ENCODE data around the gene TEAD1.

Gene TEAD1

GRCh38 chr11:12815931-12816494 lies 141.8 kb downstream of the TEAD1 start:
- Histone ChIP-seq H3K27ac (ENCODE audit: low read length) (peak overlapping the region; percentile 91), H3K4me3 (ENCODE audit: low read length) (peak overlapping the region; percentile 44; the same call in 1 of the 2 replicates), H3K4me1 (ENCODE audit: low read length) (peaks cover 47% of the 10 kb centered on the region), H3K9me2 (replicated peaks; ENCODE audit: insufficient read depth, low read length) (no peaks in the 10 kb centered on the region), H3K27me3 (replicated peaks; ENCODE audit: insufficient read depth, low read length) (no peaks in the 10 kb centered on the region), H3K36me3 (replicated peaks; ENCODE audit: insufficient read depth, low read length) (no peaks in the 10 kb centered on the region), H3F3A (ENCODE audit: insufficient read depth, low read length) (peaks cover 44% of the 10 kb centered on the region), H3K9me3 (replicated peaks; ENCODE audit: insufficient read depth, low read length) (no peaks in the 10 kb centered on the region), H4K20me1 (ENCODE audit: insufficient read depth, low read length) (no peaks in the 10 kb centered on the region), H2AFZ (ENCODE audit: low read length) (no peak overlapping the region), H3K4me2 (ENCODE audit: low read depth, low read length) (peak overlapping the region; percentile 80), H3K9ac (ENCODE audit: low read length) (peak overlapping the region; percentile 54), H3K79me2 (ENCODE audit: low read length) (peaks cover 75% of the 10 kb centered on the region)
- peak; percentile 81 for DNase-seq
- TF ChIP-seq EZH2 (optimal IDR thresholded peaks at IDR 0.05; ENCODE audit: low read depth, low read length): no peak
- TF ChIP-seq, protein P1, sequence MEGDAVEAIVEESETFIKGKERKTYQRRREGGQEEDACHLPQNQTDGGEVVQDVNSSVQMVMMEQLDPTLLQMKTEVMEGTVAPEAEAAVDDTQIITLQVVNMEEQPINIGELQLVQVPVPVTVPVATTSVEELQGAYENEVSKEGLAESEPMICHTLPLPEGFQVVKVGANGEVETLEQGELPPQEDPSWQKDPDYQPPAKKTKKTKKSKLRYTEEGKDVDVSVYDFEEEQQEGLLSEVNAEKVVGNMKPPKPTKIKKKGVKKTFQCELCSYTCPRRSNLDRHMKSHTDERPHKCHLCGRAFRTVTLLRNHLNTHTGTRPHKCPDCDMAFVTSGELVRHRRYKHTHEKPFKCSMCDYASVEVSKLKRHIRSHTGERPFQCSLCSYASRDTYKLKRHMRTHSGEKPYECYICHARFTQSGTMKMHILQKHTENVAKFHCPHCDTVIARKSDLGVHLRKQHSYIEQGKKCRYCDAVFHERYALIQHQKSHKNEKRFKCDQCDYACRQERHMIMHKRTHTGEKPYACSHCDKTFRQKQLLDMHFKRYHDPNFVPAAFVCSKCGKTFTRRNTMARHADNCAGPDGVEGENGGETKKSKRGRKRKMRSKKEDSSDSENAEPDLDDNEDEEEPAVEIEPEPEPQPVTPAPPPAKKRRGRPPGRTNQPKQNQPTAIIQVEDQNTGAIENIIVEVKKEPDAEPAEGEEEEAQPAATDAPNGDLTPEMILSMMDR (IDR thresholded peaks at IDR 0.05; ENCODE audit: low read length): no peak
- no peak for TF ChIP-seq EZH2phosphoT487 (IDR thresholded peaks at IDR 0.05; ENCODE audit: low read length)

- no peak for DNase-seq
- Histone ChIP-seq H3F3A (ENCODE audit: insufficient read depth, low read length) (peaks cover 31% of the 10 kb centered on the region), H3K27ac (ENCODE audit: low read length) (no peak overlapping the region), H3K9me2 (replicated peaks; ENCODE audit: insufficient read depth, low read length) (no peaks in the 10 kb centered on the region), H3K4me1 (ENCODE audit: low read length) (peaks cover 31% of the 10 kb centered on the region), H3K36me3 (replicated peaks; ENCODE audit: insufficient read depth, low read length) (no peaks in the 10 kb centered on the region), H3K9me3 (replicated peaks; ENCODE audit: insufficient read depth, low read length) (no peaks in the 10 kb centered on the region), H4K20me1 (ENCODE audit: insufficient read depth, low read length) (no peaks in the 10 kb centered on the region), H3K9ac (ENCODE audit: low read length) (no peak overlapping the region), H3K27me3 (replicated peaks; ENCODE audit: insufficient read depth, low read length) (no peaks in the 10 kb centered on the region), H2AFZ (ENCODE audit: low read length) (no peak overlapping the region), H3K79me2 (ENCODE audit: low read length) (peaks cover 74% of the 10 kb centered on the region), H3K4me2 (ENCODE audit: low read depth, low read length) (no peak overlapping the region), H3K4me3 (ENCODE audit: low read length) (no peak overlapping the region)
- TF ChIP-seq EZH2phosphoT487 (IDR thresholded peaks at IDR 0.05; ENCODE audit: low read length) (no peak), EZH2 (optimal IDR thresholded peaks at IDR 0.05; ENCODE audit: low read depth, low read length) (no peak)
- TF ChIP-seq, protein P1 (IDR thresholded peaks at IDR 0.05; ENCODE audit: low read length): no peak
Measured at GRCh38 chr11:12817681-12818332, 143.6 kb downstream of the TEAD1 start.

DNA sequence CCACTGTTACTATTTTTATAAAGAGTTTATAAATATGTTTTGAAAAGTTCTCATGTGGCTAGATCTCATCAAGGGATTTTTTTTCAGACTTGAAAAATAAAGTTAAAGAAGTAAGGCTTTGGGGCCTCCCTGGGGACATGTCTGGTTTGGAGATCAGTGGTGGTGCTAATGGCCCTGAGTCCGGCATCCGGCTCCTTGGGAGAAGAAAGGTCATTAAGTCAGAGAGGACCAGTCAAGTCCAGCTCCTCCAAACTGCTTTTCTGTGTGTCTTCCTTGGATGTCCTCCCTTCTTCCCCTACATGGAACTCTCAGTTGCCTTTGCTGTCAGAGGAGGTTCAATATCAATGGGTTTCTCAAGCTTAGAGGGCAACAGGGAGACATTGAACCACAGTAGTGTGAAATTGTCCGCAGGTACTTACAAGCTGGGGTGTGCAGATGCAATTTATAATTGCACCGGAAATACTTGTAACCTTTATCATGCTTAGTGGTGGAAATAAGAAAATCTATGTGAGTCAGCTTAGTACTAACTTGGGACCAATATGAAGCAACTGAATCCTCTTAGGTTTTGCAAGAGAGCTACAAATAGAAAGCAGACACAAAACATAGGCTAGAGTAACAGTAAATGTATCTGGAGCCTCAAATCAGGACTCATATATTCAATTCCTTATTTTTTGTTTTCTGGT lies 144.3 kb downstream of the TEAD1 start:
- Histone ChIP-seq H3K9me2 (replicated peaks; ENCODE audit: insufficient read depth, low read length) (no peaks in the 10 kb centered on the region), H4K20me1 (ENCODE audit: insufficient read depth, low read length) (no peaks in the 10 kb centered on the region), H3K9ac (ENCODE audit: low read length) (no peak overlapping the region), H3K4me2 (ENCODE audit: low read depth, low read length) (no peak overlapping the region), H3K36me3 (replicated peaks; ENCODE audit: insufficient read depth, low read length) (no peaks in the 10 kb centered on the region), H3F3A (ENCODE audit: insufficient read depth, low read length) (peaks cover 31% of the 10 kb centered on the region), H3K4me3 (ENCODE audit: low read length) (no peak overlapping the region), H3K9me3 (replicated peaks; ENCODE audit: insufficient read depth, low read length) (no peaks in the 10 kb centered on the region), H3K4me1 (ENCODE audit: low read length) (peaks cover 30% of the 10 kb centered on the region), H3K27me3 (replicated peaks; ENCODE audit: insufficient read depth, low read length) (no peaks in the 10 kb centered on the region), H3K79me2 (ENCODE audit: low read length) (peaks cover 67% of the 10 kb centered on the region), H2AFZ (ENCODE audit: low read length) (no peak overlapping the region), H3K27ac (ENCODE audit: low read length) (no peak overlapping the region)
- TF ChIP-seq EZH2phosphoT487 (IDR thresholded peaks at IDR 0.05; ENCODE audit: low read length): no peak
- TF ChIP-seq, protein P1 (IDR thresholded peaks at IDR 0.05; ENCODE audit: low read length): no peak
- no peak for TF ChIP-seq EZH2 (optimal IDR thresholded peaks at IDR 0.05; ENCODE audit: low read depth, low read length)
- DNase-seq: no peak
